ENCODE measurements around the gene LDLRAD4. TPM values are rescaled to one million over a fixed set of nuclear protein-coding genes. Genes with fewer than 3 reads are reported as not detected.

Gene LDLRAD4
- total and polyA plus RNA-seq, 2 experiments from 2014 or later = 0.73 to 1.9 TPM

- H3K9me3 Mint-ChIP-seq = no peaks in the 10 kb centered on the region
- no peak overlapping the region for H3K4me3 Mint-ChIP-seq
- H3K27ac Mint-ChIP-seq = no peak overlapping the region
- no peak overlapping the region for H3K27ac ChIP-seq (ENCODE audit: low read depth)
- H3K4me1 ChIP-seq (ENCODE audit: insufficient read depth) = peaks cover 15% of the 10 kb centered on the region
- H3K9me2 ChIP-seq (ENCODE audit: insufficient read depth) = no peaks in the 10 kb centered on the region
- no peak for ATAC-seq
- no peak overlapping the region for H3K4me2 ChIP-seq
- H3K4me1 Mint-ChIP-seq = peaks cover 18% of the 10 kb centered on the region
- H2AFZ ChIP-seq = no peak overlapping the region
- no peaks in the 10 kb centered on the region for H4K20me1 ChIP-seq (replicated peaks; ENCODE audit: insufficient read depth)
- H3F3A ChIP-seq (replicated peaks; ENCODE audit: low read depth) = no peaks in the 10 kb centered on the region
- H3K27me3 ChIP-seq (ENCODE audit: insufficient read depth) = no peaks in the 10 kb centered on the region
- H3K4me3 ChIP-seq = no peak overlapping the region
- TF ChIP-seq EZH2 (IDR thresholded peaks at IDR 0.05; ENCODE audit: low read depth, unreplicated experiment) = no peak
- TF ChIP-seq NANOG (IDR thresholded peaks at IDR 0.05; ENCODE audit: borderline replicate concordance) = no peak
- no peak for TF ChIP-seq ZNF462 (CRISPR knock-in tag; IDR thresholded peaks at IDR 0.05)
- TF ChIP-seq EZH2phosphoT487 (IDR thresholded peaks at IDR 0.05; ENCODE audit: unreplicated experiment) = no peak
- TF ChIP-seq ETS1 (IDR thresholded peaks at IDR 0.05) = no peak
- TF ChIP-seq JUNB (IDR thresholded peaks at IDR 0.05; ENCODE audit: unreplicated experiment) = no peak
- peaks cover 12% of the 10 kb centered on the region for H3K27me3 Mint-ChIP-seq (ENCODE audit: insufficient read depth, low read depth, poor library complexity)
- H3K79me2 ChIP-seq (replicated peaks; ENCODE audit: insufficient read depth) = no peaks in the 10 kb centered on the region
- H3K36me3 Mint-ChIP-seq (ENCODE audit: low read depth) = no peaks in the 10 kb centered on the region
- no peaks in the 10 kb centered on the region for H3K36me3 ChIP-seq (ENCODE audit: insufficient read depth)
- no peak for DNase-seq (ENCODE audit: low spot score)
These were observed 287.3 kb downstream of the LDLRAD4 start for GRCh38 chr18:13505780-13506345.

All from GM23338 (cell line).